ENCODE results near the gene SLC25A23. TPM values are rescaled to one million over a fixed set of nuclear protein-coding genes. Genes with fewer than 3 reads are reported as not detected.

Gene SLC25A23
- total RNA-seq, 1 donor from 2014 or later = 16.0 TPM

DNA sequence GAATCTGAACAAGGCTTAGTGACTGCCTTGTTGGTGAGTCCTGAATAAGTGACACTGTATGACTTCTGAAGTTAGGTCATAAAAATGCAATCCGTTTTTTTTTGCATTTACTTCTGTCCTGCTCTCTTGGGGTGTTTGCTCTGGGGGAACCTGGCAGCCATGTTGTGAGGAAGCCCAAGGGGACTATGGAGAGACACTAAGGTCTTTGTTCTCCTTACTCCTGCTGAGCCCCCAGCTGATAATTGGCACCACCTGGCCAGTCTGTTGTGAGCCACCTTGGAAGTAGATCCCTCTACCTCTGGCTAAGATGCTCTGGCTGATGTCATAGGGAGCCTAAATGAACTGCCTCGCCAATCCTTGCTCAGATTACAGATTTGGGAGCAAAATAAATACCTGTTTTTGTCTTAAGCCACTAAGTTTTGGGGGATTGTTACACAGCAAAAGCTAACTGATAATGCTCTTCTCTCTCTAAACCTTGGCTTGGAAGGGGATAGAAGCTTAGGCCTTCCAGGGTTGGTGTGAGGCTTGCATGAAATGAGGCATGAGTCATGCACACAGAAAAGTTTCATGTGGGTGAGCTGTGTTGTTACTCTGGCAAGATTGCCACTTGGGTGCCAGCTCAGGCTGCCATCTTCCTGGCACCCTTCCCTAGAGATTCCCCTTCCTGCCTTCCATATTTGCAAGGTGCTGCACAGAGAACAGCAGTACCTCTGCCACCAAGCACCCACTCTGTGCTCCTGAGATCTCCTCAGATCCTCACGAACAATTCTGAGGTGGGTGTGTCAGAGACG, 32.4 kb upstream of the SLC25A23 start:
- Mint-ChIP-seq H3K36me3 (no peaks in the 10 kb centered on the region), H3K9me3 (peaks cover 5% of the 10 kb centered on the region), H3K4me3 (no peak overlapping the region), H3K4me1 (peaks cover 9% of the 10 kb centered on the region), H3K27me3 (ENCODE audit: insufficient read depth, low read depth) (peaks cover 10% of the 10 kb centered on the region), H3K27ac (no peak overlapping the region)
- no peak overlapping the region for H2AFZ ChIP-seq (replicated peaks)
- no peaks in the 10 kb centered on the region for H3K27me3 ChIP-seq
- no peaks in the 10 kb centered on the region for H3K36me3 ChIP-seq
- no peaks in the 10 kb centered on the region for H3K9me3 ChIP-seq (ENCODE audit: low read depth)
- no peak overlapping the region for H3K4me3 ChIP-seq
- H3K9ac ChIP-seq = no peak overlapping the region
- no peak overlapping the region for H3K4me2 ChIP-seq
- H3F3A ChIP-seq (ENCODE audit: low read depth) = no peaks in the 10 kb centered on the region
- no peak overlapping the region for H3K27ac ChIP-seq
- no peaks in the 10 kb centered on the region for H3K4me1 ChIP-seq
- DNase-seq (ENCODE audit: low spot score) = no peak
- no peaks in the 10 kb centered on the region for H3K79me2 ChIP-seq (ENCODE audit: low read depth)
- TF ChIP-seq EZH2 (IDR thresholded peaks at IDR 0.05) (no peak), EZH2phosphoT487 (IDR thresholded peaks at IDR 0.05) (no peak)
- TF ChIP-seq, protein P1, sequence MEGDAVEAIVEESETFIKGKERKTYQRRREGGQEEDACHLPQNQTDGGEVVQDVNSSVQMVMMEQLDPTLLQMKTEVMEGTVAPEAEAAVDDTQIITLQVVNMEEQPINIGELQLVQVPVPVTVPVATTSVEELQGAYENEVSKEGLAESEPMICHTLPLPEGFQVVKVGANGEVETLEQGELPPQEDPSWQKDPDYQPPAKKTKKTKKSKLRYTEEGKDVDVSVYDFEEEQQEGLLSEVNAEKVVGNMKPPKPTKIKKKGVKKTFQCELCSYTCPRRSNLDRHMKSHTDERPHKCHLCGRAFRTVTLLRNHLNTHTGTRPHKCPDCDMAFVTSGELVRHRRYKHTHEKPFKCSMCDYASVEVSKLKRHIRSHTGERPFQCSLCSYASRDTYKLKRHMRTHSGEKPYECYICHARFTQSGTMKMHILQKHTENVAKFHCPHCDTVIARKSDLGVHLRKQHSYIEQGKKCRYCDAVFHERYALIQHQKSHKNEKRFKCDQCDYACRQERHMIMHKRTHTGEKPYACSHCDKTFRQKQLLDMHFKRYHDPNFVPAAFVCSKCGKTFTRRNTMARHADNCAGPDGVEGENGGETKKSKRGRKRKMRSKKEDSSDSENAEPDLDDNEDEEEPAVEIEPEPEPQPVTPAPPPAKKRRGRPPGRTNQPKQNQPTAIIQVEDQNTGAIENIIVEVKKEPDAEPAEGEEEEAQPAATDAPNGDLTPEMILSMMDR (IDR thresholded peaks at IDR 0.05) = no peak
- H4K20me1 ChIP-seq (ENCODE audit: low read depth) = no peaks in the 10 kb centered on the region

DNA sequence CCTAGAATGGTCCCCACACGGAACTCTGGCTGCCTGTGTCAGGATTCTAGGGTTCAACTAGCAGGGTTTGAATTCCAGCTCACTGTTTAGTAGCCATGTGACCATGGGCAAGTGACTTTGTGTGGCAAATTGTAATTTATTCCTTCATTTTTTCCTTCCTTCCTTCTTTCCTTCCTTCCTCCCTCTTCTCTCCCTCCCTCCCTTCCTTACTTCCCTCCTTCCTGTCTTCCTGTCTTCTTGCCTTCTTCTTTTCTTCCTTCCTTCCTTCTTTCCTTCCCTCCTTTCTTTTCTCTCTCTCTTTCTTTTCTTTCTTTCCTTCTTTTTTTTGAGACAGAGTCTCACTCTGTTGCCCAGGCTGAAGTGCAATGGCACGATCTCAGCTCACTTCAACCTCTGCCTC, 30.5 kb upstream of the SLC25A23 start:
- Mint-ChIP-seq H3K36me3 (no peaks in the 10 kb centered on the region), H3K27ac (no peak overlapping the region), H3K9me3 (peaks cover 5% of the 10 kb centered on the region), H3K27me3 (ENCODE audit: insufficient read depth, low read depth) (peaks cover 10% of the 10 kb centered on the region), H3K4me1 (peaks cover 9% of the 10 kb centered on the region), H3K4me3 (no peak overlapping the region)
- H3F3A ChIP-seq (ENCODE audit: low read depth) = no peaks in the 10 kb centered on the region
- no peaks in the 10 kb centered on the region for H3K9me3 ChIP-seq (ENCODE audit: low read depth)
- no peak for DNase-seq (ENCODE audit: low spot score)
- H3K9ac ChIP-seq = no peak overlapping the region
- H3K4me1 ChIP-seq = no peaks in the 10 kb centered on the region
- H3K4me2 ChIP-seq = no peak overlapping the region
- no peak overlapping the region for H2AFZ ChIP-seq (replicated peaks)
- no peaks in the 10 kb centered on the region for H3K36me3 ChIP-seq
- H3K79me2 ChIP-seq (ENCODE audit: low read depth) = no peaks in the 10 kb centered on the region
- no peaks in the 10 kb centered on the region for H3K27me3 ChIP-seq
- no peak overlapping the region for H3K4me3 ChIP-seq
- H3K27ac ChIP-seq = no peak overlapping the region
- no peaks in the 10 kb centered on the region for H4K20me1 ChIP-seq (ENCODE audit: low read depth)
- TF ChIP-seq EZH2 (IDR thresholded peaks at IDR 0.05) (no peak), EZH2phosphoT487 (IDR thresholded peaks at IDR 0.05) (no peak)
- TF ChIP-seq, protein P1 (IDR thresholded peaks at IDR 0.05) = no peak

DNA sequence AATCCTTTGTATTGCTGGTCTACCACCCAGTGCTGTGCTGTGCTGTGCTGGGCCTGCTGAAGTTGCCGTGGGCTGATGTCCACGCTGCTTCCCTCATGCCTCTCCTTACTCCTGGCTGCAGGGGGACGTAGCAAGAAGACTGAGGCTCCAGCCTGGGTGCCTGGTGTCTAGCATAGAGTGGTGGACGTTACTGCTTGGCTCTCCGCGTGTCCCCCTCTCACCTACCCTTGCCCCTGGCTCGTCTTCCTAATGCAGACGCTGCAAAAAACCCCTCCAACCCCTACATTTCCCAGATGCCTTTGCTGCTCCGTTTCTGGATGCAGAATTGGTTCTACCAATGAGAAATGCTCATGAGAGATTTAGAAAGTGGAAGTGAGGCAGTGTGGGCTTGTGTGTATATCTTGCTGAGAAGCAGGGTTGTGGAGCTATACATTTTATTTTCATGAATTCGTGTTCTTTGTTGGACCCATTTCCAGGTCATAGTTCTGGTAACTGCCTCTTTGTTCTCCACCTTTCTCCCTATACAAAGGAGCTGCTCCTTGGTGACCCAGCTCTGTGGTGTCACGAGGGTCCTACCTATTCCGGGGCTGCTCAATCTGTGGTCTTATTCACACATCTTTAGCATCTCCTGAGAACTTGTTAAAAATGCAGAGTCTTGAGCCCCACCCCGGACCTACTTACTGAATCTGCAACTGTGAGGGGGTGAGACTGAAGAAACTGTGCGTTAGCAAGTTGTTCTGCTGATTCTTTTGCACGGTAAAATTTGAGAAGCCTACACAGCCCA, 29.9 kb upstream of the SLC25A23 start:
- peaks cover 10% of the 10 kb centered on the region for H3K27me3 Mint-ChIP-seq (ENCODE audit: insufficient read depth, low read depth)
- no peak overlapping the region for H3K27ac Mint-ChIP-seq
- TF ChIP-seq EZH2phosphoT487 (IDR thresholded peaks at IDR 0.05) (no peak), EZH2 (IDR thresholded peaks at IDR 0.05) (no peak)
- TF ChIP-seq, protein P1 (IDR thresholded peaks at IDR 0.05) = no peak
- Histone ChIP-seq H3K9ac (no peak overlapping the region), H3K36me3 (no peaks in the 10 kb centered on the region), H3K27ac (no peak overlapping the region), H3K4me3 (no peak overlapping the region), H3F3A (ENCODE audit: low read depth) (no peaks in the 10 kb centered on the region), H3K27me3 (no peaks in the 10 kb centered on the region), H2AFZ (replicated peaks) (peak overlapping the region; percentile 26), H3K79me2 (ENCODE audit: low read depth) (no peaks in the 10 kb centered on the region), H3K4me1 (no peaks in the 10 kb centered on the region), H3K9me3 (ENCODE audit: low read depth) (no peaks in the 10 kb centered on the region), H4K20me1 (ENCODE audit: low read depth) (no peaks in the 10 kb centered on the region), H3K4me2 (no peak overlapping the region)
- peaks cover 9% of the 10 kb centered on the region for H3K4me1 Mint-ChIP-seq
- H3K4me3 Mint-ChIP-seq = no peak overlapping the region
- DNase-seq (ENCODE audit: low spot score) = no peak
- H3K9me3 Mint-ChIP-seq = peaks cover 5% of the 10 kb centered on the region
- no peaks in the 10 kb centered on the region for H3K36me3 Mint-ChIP-seq
